H1 (cell line): ENCODE measurements around the gene CIITA. TPM values are rescaled to one million over a fixed set of nuclear protein-coding genes. Genes with fewer than 3 reads are reported as not detected.

Experiments used
- CTCF ChIA-PET: fragments of 300-600 bp; sonication (Branson Sonifier 250); formaldehyde crosslinking; loops from one replicate; lab custom pipeline; 2021; ENCODE audit not compliant: partially characterized antibody; lab: Charles Lee
- POLR2A ChIA-PET: fragments of 300-600 bp; sonication (Branson Sonifier 250); formaldehyde crosslinking; loops from one replicate; lab custom pipeline; 2021; ENCODE audit warnings: inconsistent platforms; ENCODE audit not compliant: partially characterized antibody; lab: Charles Lee
- DNase-seq, 2 experiments: peaks; one replicate each; pipeline versions ENCODE4 v3.0.0 to v3.0.0-alpha.2; 2010 to 2022; ENCODE audit warnings: low spot score in 2 of 2, low read depth in 1 of 2, mixed read lengths in 1 of 2
- FAIRE-seq: peaks from 2 replicates; lab custom pipeline; 2011; peaks lifted over from hg19 to GRCh38; lab: Jason Lieb, UNC
- H2AFZ ChIP-seq: 2 replicates; pipeline ENCODE4 v1.8.1; 2012; ENCODE audit warnings: low read length, inconsistent platforms
- H2AK5ac ChIP-seq: 2 replicates; pipeline ENCODE4 v1.6.1; 2013; ENCODE audit warnings: low read depth, low read length
- H2BK120ac ChIP-seq: replicated peaks from 2 replicates; pipeline ENCODE3; 2013; ENCODE audit warnings: low read depth, low read length, inconsistent platforms
- H2BK12ac ChIP-seq: 2 replicates; pipeline ENCODE4 v1.6.1; 2013; ENCODE audit warnings: low read depth, low read length
- H2BK15ac ChIP-seq: 2 replicates; pipeline ENCODE4 v1.6.1; 2013; ENCODE audit warnings: low read length
- H2BK20ac ChIP-seq: 2 replicates; pipeline ENCODE4 v1.6.1; 2013; ENCODE audit warnings: low read length
- H2BK5ac ChIP-seq: 2 replicates; pipeline ENCODE4 v1.6.1; 2013; ENCODE audit warnings: low read depth, low read length
- H3K14ac ChIP-seq: 2 replicates; pipeline ENCODE4 v1.6.1; 2013; ENCODE audit warnings: inconsistent platforms; ENCODE audit not compliant: insufficient read length
- H3K18ac ChIP-seq: 2 replicates; pipeline ENCODE4 v1.6.1; 2013; ENCODE audit warnings: low read length; ENCODE audit errors: extremely low read depth
- H3K23ac ChIP-seq: 2 replicates; pipeline ENCODE4 v1.6.1; 2013; ENCODE audit warnings: inconsistent platforms; ENCODE audit not compliant: insufficient read length
- H3K23me2 ChIP-seq: 2 replicates; pipeline ENCODE4 v1.6.1; 2013; ENCODE audit warnings: low read depth, low read length
- H3K27ac ChIP-seq: 2 replicates; pipeline ENCODE4 v1.6.1; 2011; ENCODE audit warnings: low read depth, low read length, inconsistent platforms
- H3K27me3 ChIP-seq, 4 experiments: replicated peaks in 1 of 4; 1 replicate in 1 of 4; 2 replicates in 3 of 4; pipeline versions ENCODE4 v1.6.1 to v1.8.1; 2011 to 2013; ENCODE audit warnings: low read length in 3 of 4, mild to moderate bottlenecking in 3 of 4, inconsistent platforms in 2 of 4, mixed read lengths in 2 of 4, moderate library complexity in 1 of 4; ENCODE audit not compliant: control insufficient read depth in 3 of 4, insufficient read depth in 3 of 4; ENCODE audit errors: extremely low read depth in 1 of 4
- H3K36me3 ChIP-seq, 4 experiments: 2 replicates each; pipeline versions ENCODE4 v1.6.1 to v1.8.1; 2011 to 2013; ENCODE audit warnings: mild to moderate bottlenecking in 4 of 4, low read length in 3 of 4, moderate library complexity in 2 of 4, control low read depth in 1 of 4, inconsistent platforms in 1 of 4; ENCODE audit not compliant: insufficient read depth in 4 of 4, control insufficient read depth in 2 of 4
- H3K4ac ChIP-seq: replicated peaks from 2 replicates; pipeline ENCODE3; 2013; ENCODE audit warnings: low read length, low read depth, mixed read lengths, inconsistent platforms; ENCODE audit not compliant: insufficient read length
- H3K4me1 ChIP-seq, 4 experiments: replicated peaks in 1 of 4; 1 replicate in 1 of 4; 2 replicates in 3 of 4; pipeline versions ENCODE4 v1.6.1 to v1.8.1; 2011 to 2013; ENCODE audit warnings: low read length in 3 of 4, inconsistent platforms in 2 of 4, mixed read lengths in 1 of 4; ENCODE audit not compliant: insufficient read depth in 4 of 4, control insufficient read depth in 3 of 4
- H3K4me2 ChIP-seq, 2 experiments: 2 replicates each; pipeline versions ENCODE4 v1.6.1 to v1.8.1; 2011 to 2013; ENCODE audit warnings: low read depth in 2 of 2, low read length in 2 of 2, control low read depth in 1 of 2, inconsistent platforms in 1 of 2, mild to moderate bottlenecking in 1 of 2; ENCODE audit not compliant: insufficient read depth in 1 of 2
- H3K4me3 ChIP-seq, 4 experiments: fragments of 200-600, 300-600 bp in 1 of 4; sonication (generic), shearing (Covaris generic), sonication (Bioruptor Twin) in 1 of 4; 2 replicates each; pipeline versions ENCODE4 v1.5.1 to v1.8.1; 2011 to 2016; ENCODE audit warnings: low read length in 4 of 4, low read depth in 3 of 4, control low read depth in 2 of 4, inconsistent platforms in 2 of 4, mild to moderate bottlenecking in 2 of 4, mixed read lengths in 1 of 4, moderate library complexity in 1 of 4; ENCODE audit not compliant: insufficient read depth in 2 of 4; ENCODE audit errors: extremely low read depth in 1 of 4
- H3K56ac ChIP-seq: replicated peaks from 2 replicates; pipeline ENCODE3; 2013; ENCODE audit warnings: low read depth, mild to moderate bottlenecking, mixed read lengths, low read length, inconsistent platforms; ENCODE audit not compliant: insufficient read length
- H3K79me1 ChIP-seq: 2 replicates; pipeline ENCODE4 v1.6.1; 2013; ENCODE audit warnings: low read depth, low read length, control low read depth
- H3K79me2 ChIP-seq, 2 experiments: 2 replicates each; pipeline versions ENCODE4 v1.6.1 to v1.8.1; 2012 to 2013; ENCODE audit warnings: low read length in 2 of 2, mild to moderate bottlenecking in 2 of 2, inconsistent platforms in 1 of 2; ENCODE audit not compliant: insufficient read depth in 2 of 2, control insufficient read depth in 1 of 2
- H3K9ac ChIP-seq, 4 experiments: replicated peaks in 1 of 4; 1 replicate in 1 of 4; 2 replicates in 3 of 4; pipeline versions ENCODE4 v1.6.1 to v1.8.1; 2011 to 2013; ENCODE audit warnings: low read depth in 3 of 4, low read length in 3 of 4, control low read depth in 2 of 4, mild to moderate bottlenecking in 2 of 4, moderate library complexity in 2 of 4, inconsistent platforms in 1 of 4; ENCODE audit errors: extremely low read depth in 1 of 4
- H3K9me3 ChIP-seq, 2 experiments: 2 replicates each; pipeline versions ENCODE4 v1.6.1 to v1.8.1; 2012 to 2013; ENCODE audit warnings: mild to moderate bottlenecking in 2 of 2, moderate library complexity in 2 of 2, control low read depth in 1 of 2, inconsistent platforms in 1 of 2, low read depth in 1 of 2, low read length in 1 of 2, mixed read lengths in 1 of 2; ENCODE audit not compliant: insufficient read depth in 2 of 2
- H4K20me1 ChIP-seq, 2 experiments: replicated peaks in 1 of 2; 2 replicates each; pipeline versions ENCODE3 to v1.8.1; 2011 to 2013; ENCODE audit warnings: inconsistent platforms in 2 of 2, low read length in 2 of 2, mild to moderate bottlenecking in 1 of 2; ENCODE audit not compliant: insufficient read depth in 2 of 2, control insufficient read depth in 1 of 2
- H4K5ac ChIP-seq: 2 replicates; pipeline ENCODE4 v1.6.1; 2013; ENCODE audit warnings: low read length, low read depth, mixed read lengths, inconsistent platforms; ENCODE audit not compliant: insufficient read length
- H4K8ac ChIP-seq: 2 replicates; pipeline ENCODE4 v1.8.0; 2013; ENCODE audit warnings: mild to moderate bottlenecking, moderate library complexity, low read length, inconsistent platforms; ENCODE audit not compliant: insufficient read depth; ENCODE audit errors: extremely low read depth
- H4K91ac ChIP-seq: replicated peaks from 2 replicates; pipeline ENCODE3; 2013; ENCODE audit warnings: low read length, mixed read lengths, inconsistent platforms; ENCODE audit not compliant: insufficient read length
- BRCA1 ChIP-seq: IDR thresholded peaks from 2 replicates; pipeline ENCODE4 v1.6.1; 2012; ENCODE audit warnings: low read depth, low read length, improper control_type of control experiment
- CBX5 ChIP-seq: fragments of 300-800, 300-1000 bp; sonication (generic); IDR thresholded peaks from 2 replicates; pipeline ENCODE4 v1.7.1; 2016; ENCODE audit warnings: antibody characterized with exemption, low read length, low read depth
- CTCF ChIP-seq, 3 experiments: IDR thresholded peaks; 1 replicate in 2 of 3; 2 replicates in 1 of 3; pipeline versions ENCODE4 v1.5.1 to v1.6.1; 2011; ENCODE audit warnings: low read length in 3 of 3, mild to moderate bottlenecking in 3 of 3, inconsistent platforms in 2 of 3, low read depth in 1 of 3, moderate library complexity in 1 of 3; ENCODE audit not compliant: insufficient read depth in 1 of 3; ENCODE audit errors: control extremely low read depth in 1 of 3
- E2F6 ChIP-seq: IDR thresholded peaks from 2 replicates; pipeline ENCODE4 v1.6.1; 2012; ENCODE audit warnings: inconsistent platforms
- GTF2F1 ChIP-seq: IDR thresholded peaks from 2 replicates; pipeline ENCODE4 v1.6.1; 2012; ENCODE audit warnings: low read depth, low read length, improper control_type of control experiment, borderline replicate concordance
- NANOG ChIP-seq: IDR thresholded peaks from 2 replicates; pipeline ENCODE4 v1.6.1; 2011; ENCODE audit warnings: low read length, low read depth, mild to moderate bottlenecking, inconsistent platforms; ENCODE audit not compliant: insufficient read depth, poor library complexity, severe bottlenecking
- PHF8 ChIP-seq: fragments of 200-600 bp; sonication (generic); conservative IDR thresholded peaks from 2 replicates; pipeline ENCODE4 v1.7.1; 2012; ENCODE audit warnings: low read depth, mild to moderate bottlenecking, inconsistent platforms, low read length, moderate library complexity
- SP1 ChIP-seq: IDR thresholded peaks from 2 replicates; pipeline ENCODE4 v1.6.1; 2011; ENCODE audit warnings: low read depth, low read length
- SRF ChIP-seq: IDR thresholded peaks from 2 replicates; pipeline ENCODE4 v1.6.1; 2011; ENCODE audit warnings: mild to moderate bottlenecking, low read depth, low read length, moderate library complexity
- TAF7 ChIP-seq: optimal IDR thresholded peaks from 2 replicates; pipeline ENCODE3; 2011; ENCODE audit warnings: low read depth, mild to moderate bottlenecking, inconsistent platforms, low read length, moderate library complexity, borderline replicate concordance
- WGBS, 2 experiments: shearing (Covaris generic) in 1 of 2; methylation state at CpG; one replicate each; pipeline versions ENCODE4 v1.1.6 to v1.1.7; 2013 to 2015; ENCODE audit warnings: low lambda C conversion rate in 2 of 2, mixed read lengths in 2 of 2, inconsistent platforms in 1 of 2, low coverage in 1 of 2, missing lambda C conversion rate in 1 of 2; ENCODE audit not compliant: insufficient replicate concordance in 2 of 2, insufficient coverage in 1 of 2, insufficient read length in 1 of 2; ENCODE audit errors: extremely low coverage in 1 of 2, missing lambda C conversion rate in 1 of 2; 5-methylcytosine and 5-hydroxymethylcytosine counted together
- polyA plus RNA-seq, 7 experiments: library from polyadenylated mRNA; depleted of rRNA in 3 of 7; stranded (reverse) in 5 of 7; unstranded in 2 of 7; fragments of >200 nt in 5 of 7; fragments of 200-250 nt in 2 of 7; gene quantifications; 1 replicate in 5 of 7; 2 replicates in 1 of 7; 4 replicates in 1 of 7; pipeline versions ENCODE4 v1.2.1 to v1.2.3, GENCODE V29; 2011 to 2013; ENCODE audit warnings: missing spikeins in 2 of 7, mixed read lengths in 2 of 7
- total RNA-seq: library from RNA; stranded (reverse); fragmentation: NEBNext Ultra II Directional; extraction: Animal tissue kit (Norgen Biotek cat#: 25700); gene quantifications from 2 replicates; pipeline ENCODE4 v1.2.1, GENCODE V29; 2021

CIITA gene
- total and polyA plus RNA-seq, 2 of the 8 experiments (the other 6 are each of a cell fraction or from before 2014, with no cell fraction given) = 0.07 to 0.17 TPM

GRCh38 chr16:10981697-10982216 is 104.8 kb downstream of the CIITA start:
- H3K9ac ChIP-seq = no peak overlapping the region
- no peak for FAIRE-seq
- no peaks in the 10 kb centered on the region for H3K27me3 ChIP-seq
- H4K8ac ChIP-seq = no peak overlapping the region
- no peak overlapping the region for H3K23ac ChIP-seq
- H3K79me1 ChIP-seq = no peaks in the 10 kb centered on the region
- H2AK5ac ChIP-seq = no peak overlapping the region
- no peaks in the 10 kb centered on the region for H3K23me2 ChIP-seq
- H3K36me3 ChIP-seq = no peaks in the 10 kb centered on the region; a peak in 1 of 8 replicates
- H4K91ac ChIP-seq = no peak overlapping the region
- POLR2A ChIA-PET = interaction anchor here (0.6 kb wide), 1 partner anchor 385 kb away, joined by 3 read pairs; no protein-coding TSS in a partner anchor
- H2BK20ac ChIP-seq = no peak overlapping the region
- H2AFZ ChIP-seq = no peak overlapping the region
- H3K27ac ChIP-seq = no peak overlapping the region
- no peak overlapping the region for H3K18ac ChIP-seq
- no peak overlapping the region for H3K4me3 ChIP-seq
- peaks cover 0 to 3% of the 10 kb centered on the region in 2 experiments for H4K20me1 ChIP-seq
- H4K5ac ChIP-seq = no peak overlapping the region
- H3K4me1 ChIP-seq = 0 out of 7 replicates have a peak, but pooled peaks cover 0 to 2% (median 0%) of the 10 kb centered on the region in 4 experiments
- H2BK120ac ChIP-seq = no peak overlapping the region
- H3K14ac ChIP-seq = no peak overlapping the region
- H3K56ac ChIP-seq = no peak overlapping the region
- H2BK12ac ChIP-seq = no peak overlapping the region
- no peak overlapping the region for H2BK5ac ChIP-seq
- H3K4me2 ChIP-seq = no peak overlapping the region
- WGBS, 2 experiments = 73% methylated on average over 4 of the region's 4 CpGs; no CpG with 5 or more reads in 1 of the 2 experiments
- CTCF ChIA-PET = interaction anchor here (0.7 to 6.2 kb wide), 11 partner anchors 8 to 405 kb away, joined by 3 to 67 read pairs (median 4); no protein-coding TSS in a partner anchor
- H3K4ac ChIP-seq = no peak overlapping the region
- peak in 1 of 2 experiments; percentile 69 for DNase-seq
- no peaks in the 10 kb centered on the region for H3K9me3 ChIP-seq
- H3K79me2 ChIP-seq = no peaks in the 10 kb centered on the region
- no peak overlapping the region for H2BK15ac ChIP-seq
- TF ChIP-seq TAF7 (no peak), NANOG (no peak), CTCF (IDR thresholded peaks at IDR 0.05; ENCODE audit: control extremely low read depth in 1 of 3, insufficient read depth in 1 of 3, low read depth in 1 of 3, low read length in 3 of 3) (peak; percentile 75 to 94 (median 86)), SRF (no peak), PHF8 (no peak), SP1 (no peak), GTF2F1 (no peak), E2F6 (no peak), BRCA1 (no peak), CBX5 (no peak)
